ENCODE results near the gene AURKAIP1.

The AURKAIP1 gene

DNA sequence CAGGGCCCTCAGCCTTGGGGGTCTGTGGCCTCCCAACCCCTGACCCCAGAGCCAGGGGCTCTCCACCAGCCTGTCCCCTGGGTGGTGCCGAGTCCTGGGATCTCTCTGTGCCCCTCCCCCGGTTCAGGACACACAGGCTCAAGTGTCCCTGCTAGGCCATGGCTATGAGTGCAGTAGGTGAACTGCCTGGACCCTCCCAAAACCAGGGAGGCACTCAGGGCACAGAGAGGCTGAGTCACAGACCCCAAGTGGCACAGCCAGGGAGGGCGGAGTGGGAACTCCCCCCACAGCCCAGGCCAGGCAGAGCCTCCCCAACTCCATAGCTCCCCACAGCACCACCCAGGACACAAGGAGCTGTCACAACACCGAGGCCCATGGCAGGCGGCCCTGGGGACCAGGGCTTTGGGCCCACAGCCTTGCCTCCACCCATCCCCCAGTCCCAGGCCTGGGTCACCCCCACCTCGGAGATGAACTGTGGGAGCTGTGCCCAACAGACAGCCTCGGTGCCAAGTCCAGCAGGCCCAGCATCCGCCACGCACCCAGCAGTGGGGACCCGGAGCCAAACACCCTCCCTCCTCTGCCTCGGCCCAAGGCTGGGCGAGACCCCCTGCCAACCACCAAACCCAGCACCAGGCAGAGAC is 29.0 kb downstream of the AURKAIP1 start:
- DNase-seq = no peak

GRCh38 chr1:1345384-1345783 is 29.6 kb downstream of the AURKAIP1 start:
- DNase-seq = no peak

GRCh38 chr1:1344655-1345361 is 30.2 kb downstream of the AURKAIP1 start:
- no peak for DNase-seq

- DNase-seq = no peak
Measured at GRCh38 chr1:1343811-1344421, 31.1 kb downstream of the AURKAIP1 start.

DNA sequence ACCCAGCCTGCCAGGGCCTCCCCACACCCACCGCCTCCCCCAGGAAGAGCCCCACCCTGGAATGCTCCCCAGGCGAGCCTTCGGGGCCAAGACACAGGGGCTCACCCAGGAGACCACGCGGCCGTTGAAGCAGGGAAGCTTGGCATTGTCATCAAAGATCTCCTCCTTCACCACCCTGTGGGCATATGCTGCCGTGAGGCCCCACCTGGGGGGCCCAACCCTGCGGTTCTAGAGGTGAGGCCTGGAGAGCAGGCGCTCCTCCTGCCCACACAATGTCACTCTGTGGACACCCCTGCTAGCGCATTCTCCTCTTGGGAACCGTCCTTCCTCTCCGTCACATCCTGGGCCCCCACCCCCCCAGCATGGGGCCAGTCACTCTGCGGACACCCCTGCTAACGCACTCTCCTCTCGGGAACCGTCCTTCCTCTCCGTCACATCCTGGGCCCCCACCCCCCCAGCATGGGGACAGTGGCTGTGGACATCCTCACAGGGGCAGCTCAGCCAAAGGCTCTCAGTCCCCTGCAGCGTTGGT is 32.4 kb downstream of the AURKAIP1 start:
- DNase-seq = no peak

DNA sequence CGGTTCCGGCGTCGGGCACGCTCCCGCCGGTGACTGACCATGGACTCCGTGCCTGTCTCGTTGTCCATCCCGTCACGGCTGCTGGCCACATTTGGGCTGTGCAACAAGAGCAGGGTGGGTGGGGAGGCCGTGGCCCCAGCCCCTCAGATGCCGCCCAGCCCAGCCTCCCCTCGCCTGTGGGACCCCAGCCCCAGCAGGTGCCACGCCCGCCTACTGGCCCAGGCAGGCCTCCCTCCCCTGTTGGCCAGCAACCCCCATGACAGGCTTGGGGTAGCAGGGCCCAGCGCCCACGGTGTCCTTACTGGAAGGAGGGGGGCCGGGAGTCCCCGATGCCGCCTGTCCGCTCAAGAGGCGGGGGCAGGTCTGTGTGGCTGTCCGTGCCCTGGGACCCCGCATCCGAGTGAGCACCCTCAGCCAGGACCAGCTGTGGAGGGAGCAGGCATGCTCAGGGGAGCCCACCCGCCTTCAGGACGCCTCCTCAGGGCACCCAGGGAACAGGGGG is 32.9 kb downstream of the AURKAIP1 start:
- DNase-seq = no peak

DNA sequence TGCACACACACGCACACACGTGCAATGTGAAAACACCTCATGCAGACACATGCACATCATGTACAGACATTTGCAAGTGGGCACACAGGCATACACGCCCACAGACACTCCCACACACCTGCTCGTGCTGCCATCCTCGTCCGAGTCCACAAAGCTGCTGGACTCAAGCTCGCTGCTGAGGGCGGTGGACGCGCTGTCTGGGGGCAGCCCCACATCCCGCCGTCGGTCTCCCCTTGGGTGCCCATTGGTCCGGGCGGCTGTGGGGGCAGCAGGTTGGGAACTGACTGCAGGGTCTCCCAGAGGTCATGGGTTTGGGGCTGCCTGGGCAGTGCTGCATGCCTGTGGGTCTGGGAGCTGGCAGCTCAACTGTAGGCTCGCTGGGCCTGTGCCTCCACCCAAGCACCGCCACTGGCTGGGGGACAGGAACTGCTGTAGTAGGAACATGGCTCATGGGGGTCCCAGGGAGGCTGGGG is 33.4 kb downstream of the AURKAIP1 start:
- no peak for DNase-seq

GRCh38 chr1:1340791-1341548 is 34.0 kb downstream of the AURKAIP1 start:
- no peak for DNase-seq

DNA sequence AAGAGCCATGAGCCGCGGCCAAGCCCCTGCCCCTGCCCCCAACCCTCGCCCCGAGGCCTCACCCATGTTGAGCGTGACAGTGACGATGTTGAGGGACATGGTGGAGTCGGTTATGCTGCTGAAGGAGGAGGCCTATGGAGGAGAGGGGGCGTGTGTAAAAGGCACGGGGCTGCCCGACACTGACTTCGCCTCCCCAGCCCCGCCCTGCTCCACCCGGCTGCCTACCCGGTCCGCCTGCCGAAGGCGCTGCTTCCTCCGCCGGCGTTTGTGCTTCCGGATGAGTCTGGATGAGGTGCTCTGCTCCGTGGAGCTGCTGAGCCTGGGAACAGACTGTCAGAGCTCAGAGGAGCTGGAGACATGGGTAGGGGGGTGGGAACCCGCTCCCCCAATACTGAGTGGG is 34.8 kb downstream of the AURKAIP1 start:
- DNase-seq = no peak

DNA sequence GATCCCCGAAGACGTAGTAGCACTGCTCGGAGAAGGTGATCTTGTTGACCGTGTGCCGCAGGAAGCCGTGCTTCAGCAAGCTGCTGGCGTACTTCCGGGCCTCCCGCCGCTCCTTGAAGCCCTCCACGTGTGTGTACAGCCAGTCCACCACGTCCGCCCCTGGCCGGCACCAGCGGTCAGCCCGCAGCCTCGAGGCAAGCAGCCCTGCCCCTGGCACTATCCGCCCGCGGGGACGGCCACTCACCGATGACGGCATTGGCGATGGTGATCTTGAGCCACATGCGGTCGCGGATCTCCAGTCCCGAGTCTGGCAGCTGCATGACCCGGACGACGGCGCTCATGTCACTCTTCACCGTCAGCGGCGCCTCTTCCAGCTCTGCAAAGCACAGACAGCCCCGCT is 36.7 kb downstream of the AURKAIP1 start:
- no peak for DNase-seq

GRCh38 chr1:1337793-1338147 is 37.2 kb downstream of the AURKAIP1 start:
- DNase-seq = no peak

GRCh38 chr1:1336931-1337792 is 37.8 kb downstream of the AURKAIP1 start:
- DNase-seq = no peak

DNA sequence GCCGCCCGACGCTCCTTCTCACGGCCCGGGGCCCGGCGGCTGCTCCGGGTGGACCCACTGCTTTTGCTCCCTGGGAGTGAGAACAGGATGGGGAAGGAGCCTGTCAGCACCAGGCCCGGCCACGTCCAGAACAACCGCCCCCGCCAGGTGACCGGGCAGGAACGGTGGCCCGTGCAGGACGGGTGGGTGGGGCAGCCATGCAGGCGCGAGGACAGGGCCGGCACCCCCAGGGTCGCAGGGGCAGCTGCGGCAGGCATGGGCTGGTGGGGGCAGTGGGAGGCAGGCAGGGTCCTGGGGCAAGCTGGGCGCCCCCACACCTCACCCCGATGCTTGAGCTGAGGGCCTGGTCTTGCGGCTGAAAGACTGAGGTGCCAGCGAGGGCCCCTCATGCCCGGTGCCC is 38.6 kb downstream of the AURKAIP1 start:
- no peak for DNase-seq

- no peak for DNase-seq
Measured at GRCh38 chr1:1335792-1336248, 39.2 kb downstream of the AURKAIP1 start.

GRCh38 chr1:1335283-1335682 is 39.7 kb downstream of the AURKAIP1 start:
- DNase-seq = no peak

- no peak for DNase-seq
Measured at GRCh38 chr1:1334835-1335234, 40.2 kb downstream of the AURKAIP1 start.

DNA sequence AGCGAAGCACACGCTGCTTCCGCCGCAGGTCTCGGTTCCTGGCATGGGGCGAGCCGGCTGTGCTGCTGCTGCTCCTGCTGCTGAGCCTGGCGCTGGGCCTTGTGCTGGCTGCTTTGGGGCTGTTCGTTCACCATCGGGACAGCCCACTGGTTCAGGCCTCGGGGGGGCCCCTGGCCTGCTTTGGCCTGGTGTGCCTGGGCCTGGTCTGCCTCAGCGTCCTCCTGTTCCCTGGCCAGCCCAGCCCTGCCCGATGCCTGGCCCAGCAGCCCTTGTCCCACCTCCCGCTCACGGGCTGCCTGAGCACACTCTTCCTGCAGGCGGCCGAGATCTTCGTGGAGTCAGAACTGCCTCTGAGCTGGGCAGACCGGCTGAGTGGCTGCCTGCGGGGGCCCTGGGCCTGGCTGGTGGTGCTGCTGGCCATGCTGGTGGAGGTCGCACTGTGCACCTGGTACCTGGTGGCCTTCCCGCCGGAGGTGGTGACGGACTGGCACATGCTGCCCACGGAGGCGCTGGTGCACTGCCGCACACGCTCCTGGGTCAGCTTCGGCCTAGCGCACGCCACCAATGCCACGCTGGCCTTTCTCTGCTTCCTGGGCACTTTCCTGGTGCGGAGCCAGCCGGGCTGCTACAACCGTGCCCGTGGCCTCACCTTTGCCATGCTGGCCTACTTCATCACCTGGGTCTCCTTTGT is 41.3 kb downstream of the AURKAIP1 start:
- no peak for DNase-seq

DNA sequence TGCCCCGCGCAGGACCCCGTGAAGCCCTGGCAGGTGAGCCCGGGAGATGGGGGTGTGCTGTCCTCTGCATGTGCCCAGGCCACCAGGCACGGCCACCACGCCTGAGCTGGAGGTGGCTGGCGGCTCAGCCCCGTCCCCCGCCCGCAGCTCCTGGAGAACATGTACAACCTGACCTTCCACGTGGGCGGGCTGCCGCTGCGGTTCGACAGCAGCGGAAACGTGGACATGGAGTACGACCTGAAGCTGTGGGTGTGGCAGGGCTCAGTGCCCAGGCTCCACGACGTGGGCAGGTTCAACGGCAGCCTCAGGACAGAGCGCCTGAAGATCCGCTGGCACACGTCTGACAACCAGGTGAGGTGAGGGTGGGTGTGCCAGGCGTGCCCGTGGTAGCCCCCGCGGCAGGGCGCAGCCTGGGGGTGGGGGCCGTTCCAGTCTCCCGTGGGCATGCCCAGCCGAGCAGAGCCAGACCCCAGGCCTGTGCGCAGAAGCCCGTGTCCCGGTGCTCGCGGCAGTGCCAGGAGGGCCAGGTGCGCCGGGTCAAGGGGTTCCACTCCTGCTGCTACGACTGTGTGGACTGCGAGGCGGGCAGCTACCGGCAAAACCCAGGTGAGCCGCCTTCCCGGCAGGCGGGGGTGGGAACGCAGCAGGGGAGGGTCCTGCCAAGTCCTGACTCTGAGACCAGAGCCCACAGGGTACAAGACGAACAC is 42.1 kb downstream of the AURKAIP1 start:
- DNase-seq = no peak

DNA sequence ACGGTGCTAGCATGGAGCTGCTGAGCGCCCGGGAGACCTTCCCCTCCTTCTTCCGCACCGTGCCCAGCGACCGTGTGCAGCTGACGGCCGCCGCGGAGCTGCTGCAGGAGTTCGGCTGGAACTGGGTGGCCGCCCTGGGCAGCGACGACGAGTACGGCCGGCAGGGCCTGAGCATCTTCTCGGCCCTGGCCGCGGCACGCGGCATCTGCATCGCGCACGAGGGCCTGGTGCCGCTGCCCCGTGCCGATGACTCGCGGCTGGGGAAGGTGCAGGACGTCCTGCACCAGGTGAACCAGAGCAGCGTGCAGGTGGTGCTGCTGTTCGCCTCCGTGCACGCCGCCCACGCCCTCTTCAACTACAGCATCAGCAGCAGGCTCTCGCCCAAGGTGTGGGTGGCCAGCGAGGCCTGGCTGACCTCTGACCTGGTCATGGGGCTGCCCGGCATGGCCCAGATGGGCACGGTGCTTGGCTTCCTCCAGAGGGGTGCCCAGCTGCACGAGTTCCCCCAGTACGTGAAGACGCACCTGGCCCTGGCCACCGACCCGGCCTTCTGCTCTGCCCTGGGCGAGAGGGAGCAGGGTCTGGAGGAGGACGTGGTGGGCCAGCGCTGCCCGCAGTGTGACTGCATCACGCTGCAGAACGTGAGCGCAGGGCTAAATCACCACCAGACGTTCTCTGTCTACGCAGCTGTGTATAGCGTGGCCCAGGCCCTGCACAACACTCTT is 42.8 kb downstream of the AURKAIP1 start:
- DNase-seq = no peak

Data from NCI-H1105 (cell line).